ENCODE data around the gene SSTR5. TPM values are rescaled to one million over a fixed set of nuclear protein-coding genes. Genes with fewer than 3 reads are reported as not detected.

The SSTR5 gene
- total RNA-seq, 4 donors from 2014 or later: 1.5 TPM; not detected in 3

DNA sequence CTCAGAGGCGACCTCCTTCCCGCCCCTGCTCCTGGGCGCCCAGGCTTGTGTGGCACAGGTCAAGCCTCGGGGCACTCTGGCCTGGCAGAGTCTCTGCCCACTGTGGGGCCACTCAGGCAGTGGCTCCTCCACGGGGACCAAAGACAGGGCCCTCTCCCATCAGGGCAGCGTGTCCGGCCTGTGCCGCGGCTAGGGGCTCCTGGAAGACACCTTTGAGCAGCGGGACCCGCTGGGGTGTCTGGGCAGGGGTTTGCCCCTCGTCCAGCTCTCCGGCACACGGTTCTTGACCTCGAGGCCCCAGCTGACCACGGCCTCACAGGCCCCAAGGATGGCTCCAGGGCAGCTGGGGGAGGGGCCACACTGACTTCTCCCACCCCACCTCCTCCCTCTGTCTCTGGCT is 24.7 kb upstream of the SSTR5 start:
- Histone ChIP-seq H3K27me3 (peaks cover 74% of the 10 kb centered on the region), H3K36me3 (no peaks in the 10 kb centered on the region), H3K4me3 (no peak overlapping the region), H3K27ac (no peak overlapping the region), H3K9me3 (no peaks in the 10 kb centered on the region), H3K4me1 (peaks cover 23% of the 10 kb centered on the region)
- no peak for TF ChIP-seq EP300 (IDR thresholded peaks at IDR 0.05)
- TF ChIP-seq POLR2A (IDR thresholded peaks at IDR 0.05): no peak
- TF ChIP-seq, protein P1, sequence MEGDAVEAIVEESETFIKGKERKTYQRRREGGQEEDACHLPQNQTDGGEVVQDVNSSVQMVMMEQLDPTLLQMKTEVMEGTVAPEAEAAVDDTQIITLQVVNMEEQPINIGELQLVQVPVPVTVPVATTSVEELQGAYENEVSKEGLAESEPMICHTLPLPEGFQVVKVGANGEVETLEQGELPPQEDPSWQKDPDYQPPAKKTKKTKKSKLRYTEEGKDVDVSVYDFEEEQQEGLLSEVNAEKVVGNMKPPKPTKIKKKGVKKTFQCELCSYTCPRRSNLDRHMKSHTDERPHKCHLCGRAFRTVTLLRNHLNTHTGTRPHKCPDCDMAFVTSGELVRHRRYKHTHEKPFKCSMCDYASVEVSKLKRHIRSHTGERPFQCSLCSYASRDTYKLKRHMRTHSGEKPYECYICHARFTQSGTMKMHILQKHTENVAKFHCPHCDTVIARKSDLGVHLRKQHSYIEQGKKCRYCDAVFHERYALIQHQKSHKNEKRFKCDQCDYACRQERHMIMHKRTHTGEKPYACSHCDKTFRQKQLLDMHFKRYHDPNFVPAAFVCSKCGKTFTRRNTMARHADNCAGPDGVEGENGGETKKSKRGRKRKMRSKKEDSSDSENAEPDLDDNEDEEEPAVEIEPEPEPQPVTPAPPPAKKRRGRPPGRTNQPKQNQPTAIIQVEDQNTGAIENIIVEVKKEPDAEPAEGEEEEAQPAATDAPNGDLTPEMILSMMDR (IDR thresholded peaks at IDR 0.05): no peak
- no peak for TF ChIP-seq POLR2AphosphoS5 (IDR thresholded peaks at IDR 0.05)
- no CpG with 5 or more reads among the region's 16 CpGs for WGBS
- DNase-seq (ENCODE audit: low spot score in 2 of 2): no peak

- Histone ChIP-seq H3K4me1 (peaks cover 23% of the 10 kb centered on the region), H3K9me3 (no peaks in the 10 kb centered on the region), H3K4me3 (no peak overlapping the region), H3K27me3 (peaks cover 77% of the 10 kb centered on the region), H3K36me3 (no peaks in the 10 kb centered on the region), H3K27ac (no peak overlapping the region)
- TF ChIP-seq POLR2AphosphoS5 (IDR thresholded peaks at IDR 0.05) (no peak), EP300 (IDR thresholded peaks at IDR 0.05) (no peak), POLR2A (IDR thresholded peaks at IDR 0.05) (no peak)
- TF ChIP-seq, protein P1 (IDR thresholded peaks at IDR 0.05): no peak
- DNase-seq (ENCODE audit: low spot score in 2 of 2): no peak
- WGBS: 34% methylated on average over 13 of the region's 37 CpGs
Measured at GRCh38 chr16:1048442-1049112, 24.0 kb upstream of the SSTR5 start.

GRCh38 chr16:1049113-1049975 is 23.2 kb upstream of the SSTR5 start:
- Histone ChIP-seq H3K27me3 (peaks cover 77% of the 10 kb centered on the region), H3K4me3 (no peak overlapping the region), H3K36me3 (no peaks in the 10 kb centered on the region), H3K27ac (no peak overlapping the region), H3K4me1 (peaks cover 16% of the 10 kb centered on the region), H3K9me3 (no peaks in the 10 kb centered on the region)
- no peak for TF ChIP-seq POLR2AphosphoS5 (IDR thresholded peaks at IDR 0.05)
- TF ChIP-seq, protein P1 (IDR thresholded peaks at IDR 0.05): no peak
- DNase-seq (ENCODE audit: low spot score in 2 of 2): no peak
- WGBS: 78% methylated on average over 13 of the region's 31 CpGs

DNA sequence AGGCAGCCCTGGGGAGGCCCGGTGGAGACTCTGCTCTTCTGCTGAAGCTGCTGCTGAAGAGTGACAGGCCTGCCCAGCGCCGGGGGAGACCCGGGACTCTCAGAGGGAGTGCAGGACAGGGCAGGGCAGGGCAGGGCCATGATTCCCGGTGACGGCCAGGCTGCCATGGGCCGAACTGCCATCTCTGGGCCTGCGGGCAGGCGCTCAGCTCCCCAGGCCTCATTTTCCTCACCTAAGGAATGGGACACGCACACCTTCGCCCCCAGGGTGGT is 22.6 kb upstream of the SSTR5 start:
- Histone ChIP-seq H3K9me3 (no peaks in the 10 kb centered on the region), H3K27me3 (peaks cover 77% of the 10 kb centered on the region), H3K27ac (no peak overlapping the region), H3K4me1 (peaks cover 14% of the 10 kb centered on the region), H3K36me3 (no peaks in the 10 kb centered on the region), H3K4me3 (no peak overlapping the region)
- TF ChIP-seq POLR2AphosphoS5 (IDR thresholded peaks at IDR 0.05) (no peak), POLR2A (IDR thresholded peaks at IDR 0.05) (no peak), EP300 (IDR thresholded peaks at IDR 0.05) (no peak)
- TF ChIP-seq, protein P1 (IDR thresholded peaks at IDR 0.05): no peak
- no peak for DNase-seq (ENCODE audit: low spot score in 2 of 2)
- 80% methylated on average over 3 of the region's 11 CpGs for WGBS

DNA sequence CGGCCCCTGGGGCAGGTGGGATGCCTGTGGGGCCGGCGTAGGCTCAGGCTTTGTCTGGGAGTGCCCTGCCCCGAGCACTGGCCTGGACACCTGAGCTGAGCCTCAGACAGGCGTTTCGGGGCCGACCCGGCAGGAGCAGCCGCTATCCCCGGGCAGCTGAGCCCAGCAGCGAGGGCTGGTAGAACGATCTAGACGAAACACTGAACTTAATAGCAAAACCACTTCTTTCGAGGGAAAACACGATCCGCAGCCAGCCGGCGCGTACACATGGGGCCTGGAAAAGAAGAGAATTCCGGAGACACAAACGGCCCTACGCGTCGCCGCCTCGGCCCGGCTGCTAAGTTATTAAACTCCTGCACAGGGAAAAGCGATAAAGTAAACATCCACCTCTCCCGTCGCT is 22.0 kb upstream of the SSTR5 start:
- peaks cover 10% of the 10 kb centered on the region for H3K4me1 ChIP-seq
- H3K27ac ChIP-seq: no peak overlapping the region
- no peak for DNase-seq (ENCODE audit: low spot score in 2 of 2)
- TF ChIP-seq EP300 (IDR thresholded peaks at IDR 0.05): no peak
- no peak for TF ChIP-seq POLR2AphosphoS5 (IDR thresholded peaks at IDR 0.05)
- TF ChIP-seq, protein P1 (IDR thresholded peaks at IDR 0.05): no peak
- TF ChIP-seq POLR2A (IDR thresholded peaks at IDR 0.05): no peak
- H3K27me3 ChIP-seq: peaks cover 77% of the 10 kb centered on the region
- no peak overlapping the region for H3K4me3 ChIP-seq
- 85% methylated on average over 25 of the region's 30 CpGs for WGBS
- H3K36me3 ChIP-seq: no peaks in the 10 kb centered on the region
- H3K9me3 ChIP-seq: no peaks in the 10 kb centered on the region
